NCI-H1417 (cell line): ENCODE results near the gene CHRD.

Experiments
- DNase-seq, 3 experiments: peaks; one replicate each; lab custom pipeline; 2025; lab: John Stamatoyannopoulos, UW

The CHRD gene

GRCh38 chr3:184381261-184382224 is 1.7 kb downstream of the CHRD start:
- no peak for DNase-seq

GRCh38 chr3:184382326-184383032 is 2.6 kb downstream of the CHRD start:
- DNase-seq, result no peak

GRCh38 chr3:184383033-184383740 is 3.3 kb downstream of the CHRD start:
- no peak for DNase-seq

- no peak for DNase-seq
Measured at GRCh38 chr3:184384342-184384741, 4.5 kb downstream of the CHRD start.

- DNase-seq, result no peak
Measured at GRCh38 chr3:184384856-184385422, 5.1 kb downstream of the CHRD start.

- no peak for DNase-seq
Measured at GRCh38 chr3:184386047-184386806, 6.4 kb downstream of the CHRD start.

GRCh38 chr3:184387174-184387714 is 7.4 kb downstream of the CHRD start:
- DNase-seq, result no peak

- no peak for DNase-seq
Measured at GRCh38 chr3:184388164-184388935, 8.5 kb downstream of the CHRD start.

- no peak for DNase-seq
Measured at GRCh38 chr3:184388936-184389230, 9.0 kb downstream of the CHRD start.

- no peak for DNase-seq
Measured at GRCh38 chr3:184389384-184389783, 9.5 kb downstream of the CHRD start.

- DNase-seq, result no peak
Measured at GRCh38 chr3:184389935-184390528, 10.2 kb downstream of the CHRD start.

GRCh38 chr3:184391266-184391665 is 11.4 kb downstream of the CHRD start:
- no peak for DNase-seq

- no peak for DNase-seq
Measured at GRCh38 chr3:184395320-184395660, 15.4 kb downstream of the CHRD start.

- DNase-seq, result no peak
Measured at GRCh38 chr3:184399410-184399809, 19.6 kb downstream of the CHRD start.

- DNase-seq, result no peak
Measured at GRCh38 chr3:184405075-184406030, 25.5 kb downstream of the CHRD start.

- no peak for DNase-seq
Measured at GRCh38 chr3:184409331-184409926, 29.6 kb downstream of the CHRD start.

- DNase-seq, result no peak
Measured at GRCh38 chr3:184409946-184410500, 30.2 kb downstream of the CHRD start.
